Breast epithelium (tissue), 3 donors: ENCODE results near the gene VAT1L.

Source experiments
- POLR2A ChIP-seq: fragments of 450-650 bp; IDR thresholded peaks from one replicate; pipeline ENCODE4 v1.6.1; 2016; ENCODE audit warnings: antibody characterized with exemption, mild to moderate bottlenecking, moderate library complexity
- TF ChIP-seq, protein P1 (sequence below), 3 donors: fragments of 450-650 bp; IDR thresholded peaks; one replicate each; pipeline ENCODE4 v1.5.1; 2016 to 2017; ENCODE audit warnings: antibody characterized with exemption in 3 of 3, mild to moderate bottlenecking in 3 of 3, moderate library complexity in 3 of 3

DNA sequence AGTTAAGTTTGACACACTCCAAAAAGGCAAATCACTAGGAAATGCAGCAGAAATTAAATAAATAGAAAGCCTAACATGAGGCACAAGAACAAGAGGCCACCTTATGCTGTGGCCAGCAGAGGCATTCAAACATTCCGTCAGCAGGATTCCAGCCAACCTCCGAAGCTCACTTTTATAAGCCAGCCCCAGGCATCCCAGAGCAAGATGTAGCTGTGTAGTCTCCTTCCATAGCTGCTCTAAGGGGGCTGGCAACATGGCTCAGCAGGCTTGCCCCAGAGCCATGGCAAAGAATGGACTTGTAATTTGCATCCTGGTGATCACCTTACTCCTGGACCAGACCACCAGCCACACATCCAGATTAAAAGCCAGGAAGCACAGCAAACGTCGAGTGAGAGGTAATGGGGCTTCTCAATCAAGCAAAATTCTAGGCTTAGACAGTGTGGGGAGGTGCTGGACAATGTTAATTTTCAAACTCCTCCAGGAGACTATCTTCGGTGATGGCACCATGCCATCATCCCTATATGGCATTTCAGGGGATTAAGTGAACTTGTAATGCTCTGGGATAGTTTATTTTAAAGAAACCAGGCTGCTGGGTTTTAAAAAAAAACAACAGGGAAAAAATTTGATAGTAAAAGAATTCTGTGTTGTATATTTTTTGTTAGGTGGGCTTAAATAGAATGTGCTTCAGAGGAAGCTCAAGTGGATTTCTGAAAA lies 234.1 kb downstream of the VAT1L start, which contains the start of gene CLEC3A:
- TF ChIP-seq, protein P1, sequence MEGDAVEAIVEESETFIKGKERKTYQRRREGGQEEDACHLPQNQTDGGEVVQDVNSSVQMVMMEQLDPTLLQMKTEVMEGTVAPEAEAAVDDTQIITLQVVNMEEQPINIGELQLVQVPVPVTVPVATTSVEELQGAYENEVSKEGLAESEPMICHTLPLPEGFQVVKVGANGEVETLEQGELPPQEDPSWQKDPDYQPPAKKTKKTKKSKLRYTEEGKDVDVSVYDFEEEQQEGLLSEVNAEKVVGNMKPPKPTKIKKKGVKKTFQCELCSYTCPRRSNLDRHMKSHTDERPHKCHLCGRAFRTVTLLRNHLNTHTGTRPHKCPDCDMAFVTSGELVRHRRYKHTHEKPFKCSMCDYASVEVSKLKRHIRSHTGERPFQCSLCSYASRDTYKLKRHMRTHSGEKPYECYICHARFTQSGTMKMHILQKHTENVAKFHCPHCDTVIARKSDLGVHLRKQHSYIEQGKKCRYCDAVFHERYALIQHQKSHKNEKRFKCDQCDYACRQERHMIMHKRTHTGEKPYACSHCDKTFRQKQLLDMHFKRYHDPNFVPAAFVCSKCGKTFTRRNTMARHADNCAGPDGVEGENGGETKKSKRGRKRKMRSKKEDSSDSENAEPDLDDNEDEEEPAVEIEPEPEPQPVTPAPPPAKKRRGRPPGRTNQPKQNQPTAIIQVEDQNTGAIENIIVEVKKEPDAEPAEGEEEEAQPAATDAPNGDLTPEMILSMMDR (IDR thresholded peaks at IDR 0.05): no peak
- TF ChIP-seq POLR2A: no peak
